Measurements from ENCODE around the gene ABHD4.

The ABHD4 gene

DNA sequence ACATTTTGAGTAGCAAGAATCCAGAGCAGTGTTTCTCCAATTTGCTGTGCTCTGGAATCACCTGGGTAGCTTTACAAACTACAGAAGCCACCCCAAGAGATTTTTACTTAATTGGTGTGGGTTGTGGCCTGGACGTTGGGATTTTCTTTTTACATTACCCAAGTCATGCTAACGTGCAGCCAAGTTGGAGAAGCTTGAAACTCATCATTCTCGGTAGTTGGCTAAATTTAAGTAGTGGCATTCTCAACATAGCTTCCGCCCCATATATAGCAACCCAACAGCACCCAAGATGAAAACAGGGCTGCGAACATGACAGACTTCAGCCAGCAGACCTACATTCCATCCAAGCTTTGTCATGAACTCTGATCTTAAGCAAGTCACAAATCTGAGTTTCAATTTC is 34.1 kb upstream of the ABHD4 start:
- H3K4me3 ChIP-seq (ENCODE audit: low read depth, low read length) = peak overlapping the region; percentile 26; the same call in 1 of the 2 replicates
- peak; percentile 89 for DNase-seq (ENCODE audit: low read depth)
- TF ChIP-seq, protein P1, sequence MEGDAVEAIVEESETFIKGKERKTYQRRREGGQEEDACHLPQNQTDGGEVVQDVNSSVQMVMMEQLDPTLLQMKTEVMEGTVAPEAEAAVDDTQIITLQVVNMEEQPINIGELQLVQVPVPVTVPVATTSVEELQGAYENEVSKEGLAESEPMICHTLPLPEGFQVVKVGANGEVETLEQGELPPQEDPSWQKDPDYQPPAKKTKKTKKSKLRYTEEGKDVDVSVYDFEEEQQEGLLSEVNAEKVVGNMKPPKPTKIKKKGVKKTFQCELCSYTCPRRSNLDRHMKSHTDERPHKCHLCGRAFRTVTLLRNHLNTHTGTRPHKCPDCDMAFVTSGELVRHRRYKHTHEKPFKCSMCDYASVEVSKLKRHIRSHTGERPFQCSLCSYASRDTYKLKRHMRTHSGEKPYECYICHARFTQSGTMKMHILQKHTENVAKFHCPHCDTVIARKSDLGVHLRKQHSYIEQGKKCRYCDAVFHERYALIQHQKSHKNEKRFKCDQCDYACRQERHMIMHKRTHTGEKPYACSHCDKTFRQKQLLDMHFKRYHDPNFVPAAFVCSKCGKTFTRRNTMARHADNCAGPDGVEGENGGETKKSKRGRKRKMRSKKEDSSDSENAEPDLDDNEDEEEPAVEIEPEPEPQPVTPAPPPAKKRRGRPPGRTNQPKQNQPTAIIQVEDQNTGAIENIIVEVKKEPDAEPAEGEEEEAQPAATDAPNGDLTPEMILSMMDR (IDR thresholded peaks at IDR 0.05; ENCODE audit: insufficient read depth, low read depth, low read length, missing control alignments) = no peak

DNA sequence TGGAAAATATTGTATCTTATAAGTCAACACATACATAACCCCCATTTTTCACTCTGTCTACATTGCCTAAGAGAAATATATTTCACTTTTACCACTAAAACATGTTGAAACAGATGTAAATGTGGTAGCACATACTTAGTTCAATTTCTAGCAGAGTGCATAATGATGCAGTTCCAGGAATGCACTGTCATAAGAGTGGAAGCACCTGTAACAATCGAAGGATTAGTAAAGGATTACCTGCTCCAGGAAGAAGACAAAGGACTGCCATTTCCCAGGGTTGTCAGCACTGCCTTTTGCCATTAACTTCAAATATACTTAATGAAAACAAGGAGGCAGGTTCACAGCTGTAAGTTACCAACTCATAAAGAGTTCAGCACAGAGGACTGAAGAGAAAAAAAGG is 33.6 kb upstream of the ABHD4 start:
- peak overlapping the region; percentile 45 for H3K4me3 ChIP-seq (ENCODE audit: low read depth, low read length)
- peak; percentile 17 for DNase-seq (ENCODE audit: low read depth)
- TF ChIP-seq, protein P1 (IDR thresholded peaks at IDR 0.05; ENCODE audit: insufficient read depth, low read depth, low read length, missing control alignments) = no peak

DNA sequence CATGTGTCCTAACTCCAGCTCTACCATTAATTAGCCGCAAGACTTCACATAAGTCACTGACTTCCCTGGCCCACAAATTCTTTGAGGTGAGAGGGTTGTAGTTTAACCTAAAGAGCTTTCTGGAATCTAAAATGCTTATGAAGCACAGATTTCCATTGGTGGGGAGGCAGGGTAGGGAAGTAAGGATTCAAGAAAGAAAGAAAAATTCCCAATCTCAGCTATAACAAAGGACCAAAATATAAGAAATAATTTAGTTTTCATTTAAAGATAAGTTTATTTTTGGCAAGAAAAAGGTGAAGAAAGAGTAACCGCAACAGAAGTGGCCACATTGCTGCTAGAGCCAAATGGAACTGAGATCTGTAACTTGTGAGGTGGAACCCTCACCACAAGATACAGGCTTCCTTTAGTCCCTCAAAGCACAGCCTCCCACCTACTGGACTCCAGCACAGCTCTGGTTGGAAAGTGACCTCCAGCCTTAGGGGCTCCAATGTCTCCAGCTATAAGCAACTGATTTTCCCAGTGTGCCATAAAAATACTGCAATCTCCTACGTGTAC is 32.6 kb upstream of the ABHD4 start:
- TF ChIP-seq, protein P1 (IDR thresholded peaks at IDR 0.05; ENCODE audit: insufficient read depth, low read depth, low read length, missing control alignments) = no peak
- peak overlapping the region; percentile 45 for H3K4me3 ChIP-seq (ENCODE audit: low read depth, low read length)
- DNase-seq (ENCODE audit: low read depth) = peak; percentile 89

DNA sequence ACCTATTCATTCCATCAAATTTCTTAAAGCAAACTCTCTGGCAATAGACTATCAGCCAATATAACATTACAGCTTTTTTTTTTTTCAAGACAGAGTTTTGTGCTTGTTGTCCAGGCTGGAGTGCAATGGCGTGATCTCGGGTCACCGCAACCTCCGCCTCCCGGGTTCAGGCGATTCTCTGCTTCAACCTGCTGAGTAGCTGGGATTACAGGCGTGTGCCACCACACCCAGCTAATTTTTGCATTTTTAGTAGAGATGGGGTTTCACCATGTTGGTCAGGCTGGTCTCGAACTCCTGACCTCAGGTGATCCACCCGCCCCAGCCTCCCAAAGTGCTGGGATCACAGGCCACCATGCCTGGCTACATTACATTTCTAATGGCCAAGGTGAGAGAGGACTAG is 31.8 kb upstream of the ABHD4 start:
- H3K4me3 ChIP-seq (ENCODE audit: low read depth, low read length) = peak overlapping the region; percentile 45
- peak; percentile 24 for DNase-seq (ENCODE audit: low read depth)

DNA sequence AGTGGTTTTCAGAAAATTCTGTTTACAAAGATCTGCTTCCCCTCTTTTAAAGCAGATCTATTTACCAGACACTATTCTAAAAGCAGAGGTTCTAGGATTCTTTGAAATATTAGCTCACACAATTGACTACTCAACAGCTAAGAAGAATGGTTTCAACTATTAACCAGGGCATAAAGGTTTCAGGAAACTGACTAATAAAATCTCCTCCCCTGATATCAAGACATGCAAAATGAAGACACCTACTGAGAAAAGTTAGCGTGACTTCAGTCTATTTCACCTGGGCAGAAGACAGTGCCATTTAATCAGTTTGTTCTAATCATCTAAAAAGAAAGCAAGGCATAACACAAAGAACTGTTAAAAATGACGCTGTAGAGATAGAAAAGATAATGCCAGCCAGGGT is 31.3 kb upstream of the ABHD4 start:
- peak; percentile 54 for DNase-seq (ENCODE audit: low read depth)
- TF ChIP-seq, protein P1 (IDR thresholded peaks at IDR 0.05; ENCODE audit: insufficient read depth, low read depth, low read length, missing control alignments) = no peak
- H3K4me3 ChIP-seq (ENCODE audit: low read depth, low read length) = peak overlapping the region; percentile 45

DNA sequence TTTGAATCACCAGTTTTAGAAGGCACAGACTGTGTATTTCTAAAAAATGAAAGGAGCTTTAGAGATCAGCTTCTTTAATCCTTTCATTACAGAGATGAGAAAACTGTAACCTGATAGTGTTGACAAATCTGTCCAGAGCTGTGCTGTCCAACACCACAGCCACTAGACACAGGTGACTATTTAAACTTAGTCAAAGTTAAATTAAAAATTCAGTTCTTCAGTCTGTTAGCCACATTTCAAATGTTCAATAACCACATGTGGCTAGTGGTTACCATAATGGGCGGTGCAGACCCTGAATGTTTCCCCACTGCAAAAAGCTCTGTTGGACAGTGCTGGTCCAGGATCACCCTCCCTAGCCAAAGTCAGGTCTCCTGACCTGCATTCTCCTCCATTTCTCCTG is 30.7 kb upstream of the ABHD4 start:
- DNase-seq (ENCODE audit: low read depth) = peak; percentile 38
- H3K4me3 ChIP-seq (ENCODE audit: low read depth, low read length) = no peak overlapping the region; the same call in 1 of the 2 replicates
- TF ChIP-seq, protein P1 (IDR thresholded peaks at IDR 0.05; ENCODE audit: insufficient read depth, low read depth, low read length, missing control alignments) = no peak

DNA sequence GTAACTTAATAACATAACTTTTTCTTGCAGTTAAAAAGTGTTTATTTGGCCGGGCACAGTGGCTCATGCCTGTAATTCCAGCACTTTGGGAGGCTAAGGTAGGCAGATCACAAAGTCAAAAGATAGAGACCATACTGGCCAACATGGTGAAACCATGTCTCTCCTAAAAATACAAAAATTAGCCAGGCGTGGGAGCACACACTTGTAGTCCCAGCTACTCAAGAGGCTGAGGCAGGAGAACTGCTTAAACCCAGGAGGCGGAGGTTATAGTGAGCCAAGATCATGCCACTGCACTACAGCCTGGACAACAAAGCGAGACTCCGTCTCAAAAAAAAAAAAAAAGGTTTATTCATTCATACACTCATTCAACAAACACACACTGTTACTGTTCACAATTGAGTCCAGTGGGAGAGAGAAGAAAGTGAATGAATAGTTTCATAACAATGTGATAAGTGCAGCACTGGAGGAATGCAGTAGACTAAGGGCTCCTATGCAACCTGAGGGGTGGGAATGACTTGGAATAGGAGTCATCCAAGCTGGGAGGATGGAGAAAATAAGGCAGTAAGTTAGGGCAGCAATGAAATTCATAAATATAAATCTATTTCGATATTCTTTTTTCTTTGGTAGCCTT is 28.9 kb upstream of the ABHD4 start:
- peak overlapping the region; percentile 63 for H3K4me3 ChIP-seq (ENCODE audit: low read depth, low read length)
- no peak for DNase-seq (ENCODE audit: low read depth)
- TF ChIP-seq, protein P1 (IDR thresholded peaks at IDR 0.05; ENCODE audit: insufficient read depth, low read depth, low read length, missing control alignments) = no peak
